Uterus (tissue), 2 donors: ENCODE measurements around the gene CHRNA5.

ENCODE experiments used
- CTCF ChIP-seq, 4 experiments: fragments of 200-600 bp in 2 of 4; fragments of 450-650 bp in 2 of 4; sonication (generic) in 2 of 4; IDR thresholded peaks; one replicate each; pipeline ENCODE4 v1.5.1; 2016 to 2019; ENCODE audit warnings: antibody characterized with exemption in 4 of 4, mild to moderate bottlenecking in 2 of 4, moderate library complexity in 1 of 4
- POLR2A ChIP-seq, 2 donors: fragments of 450-650 bp; IDR thresholded peaks; one replicate each; pipeline ENCODE4 v1.6.1; 2016; ENCODE audit warnings: antibody characterized with exemption in 2 of 2, mild to moderate bottlenecking in 1 of 2, moderate library complexity in 1 of 2

GRCh38 chr15:78627348-78627747, 62.0 kb downstream of the CHRNA5 start:
- TF ChIP-seq CTCF (IDR thresholded peaks at IDR 0.05) (no peak), POLR2A (IDR thresholded peaks at IDR 0.05) (no peak)
